SK-N-SH (cell line): Measurements from ENCODE around the gene RNF32. TPM values are rescaled to one million over a fixed set of nuclear protein-coding genes. Genes with fewer than 3 reads are reported as not detected.

Experiments used
- CTCF ChIA-PET: fragments of 300-600, 350-600 bp; formaldehyde crosslinking; extraction: SDS; loops from one replicate; lab custom pipeline; 2021; lab: Yijun Ruan, JAX
- POLR2A ChIA-PET: fragments of 350-600 bp; sonication (Branson Sonifier 250); formaldehyde crosslinking; extraction: SDS; loops from one replicate; lab custom pipeline; 2020; ENCODE audit warnings: antibody characterized with exemption, inconsistent platforms; lab: Yijun Ruan, JAX
- DNase-seq: peaks from one replicate; pipeline ENCODE4 v3.0.0; 2012
- H2AFZ ChIP-seq: fragments of 200-600 bp; sonication (generic); 2 replicates; pipeline ENCODE4 v1.8.1; 2016; ENCODE audit warnings: antibody characterized with exemption, mild to moderate bottlenecking, low read depth
- H3F3A ChIP-seq: fragments of 200-600 bp; sonication (generic); replicated peaks from 2 replicates; pipeline ENCODE3; 2016; ENCODE audit warnings: antibody characterized with exemption, mild to moderate bottlenecking; ENCODE audit not compliant: insufficient read depth
- H3K27ac ChIP-seq, 2 experiments: fragments of 200-500 bp in 1 of 2; fragments of 200-600 bp in 1 of 2; sonication (Bioruptor generic) in 1 of 2; sonication (generic), shearing (Covaris generic) in 1 of 2; 2 replicates each; pipeline versions ENCODE4 v1.5.1 to v1.6.1; 2014 to 2016; ENCODE audit warnings: low read depth in 2 of 2, inconsistent platforms in 1 of 2, low read length in 1 of 2, mild to moderate bottlenecking in 1 of 2, mixed read lengths in 1 of 2
- H3K27me3 ChIP-seq: fragments of 200-600 bp; sonication (generic), shearing (Covaris generic); 2 replicates; pipeline ENCODE4 v1.6.1; 2016; ENCODE audit warnings: mixed run types; ENCODE audit not compliant: insufficient read depth
- H3K36me3 ChIP-seq, 2 experiments: fragments of 200-500 bp in 1 of 2; fragments of 200-600 bp in 1 of 2; sonication (Bioruptor generic) in 1 of 2; sonication (generic) in 1 of 2; replicated peaks in 1 of 2; 2 replicates each; pipeline versions ENCODE3 to v1.5.1; 2014 to 2016; ENCODE audit warnings: low read length in 1 of 2, mild to moderate bottlenecking in 1 of 2; ENCODE audit not compliant: insufficient read depth in 2 of 2, control insufficient read depth in 1 of 2
- H3K4me1 ChIP-seq, 2 experiments: fragments of 200-500 bp in 1 of 2; fragments of 200-600 bp in 1 of 2; sonication (Bioruptor generic) in 1 of 2; sonication (generic), shearing (Covaris generic) in 1 of 2; 2 replicates each; pipeline versions ENCODE4 v1.5.1 to v1.6.1; 2014 to 2016; ENCODE audit warnings: low read depth in 1 of 2, low read length in 1 of 2, mixed run types in 1 of 2; ENCODE audit not compliant: insufficient read depth in 2 of 2, control insufficient read depth in 1 of 2
- H3K4me2 ChIP-seq: fragments of 200-600 bp; sonication (generic), shearing (Covaris generic); 2 replicates; pipeline ENCODE4 v1.6.1; 2017; ENCODE audit warnings: mixed run types
- H3K4me3 ChIP-seq, 2 experiments: fragments of 200-500 bp in 1 of 2; fragments of 200-600 bp in 1 of 2; sonication (Bioruptor generic) in 1 of 2; sonication (generic), shearing (Covaris generic) in 1 of 2; 2 replicates each; pipeline versions ENCODE4 v1.5.1 to v1.8.1; 2014 to 2016; ENCODE audit warnings: low read depth in 2 of 2, inconsistent platforms in 1 of 2, low read length in 1 of 2, mild to moderate bottlenecking in 1 of 2, mixed read lengths in 1 of 2, moderate library complexity in 1 of 2
- H3K79me2 ChIP-seq: fragments of 200-600 bp; sonication (generic); 2 replicates; pipeline ENCODE4 v1.8.1; 2017; ENCODE audit warnings: mild to moderate bottlenecking; ENCODE audit not compliant: insufficient read depth
- H3K9ac ChIP-seq: fragments of 200-600 bp; sonication (generic); 2 replicates; pipeline ENCODE4 v1.6.1; 2017; ENCODE audit warnings: mixed run types
- H3K9me2 ChIP-seq: fragments of 200-600 bp; sonication (generic); 2 replicates; pipeline ENCODE4 v1.6.1; 2017; ENCODE audit warnings: mixed run types
- H3K9me3 ChIP-seq: fragments of 200-600 bp; sonication (generic); 2 replicates; pipeline ENCODE4 v1.6.1; 2017; ENCODE audit warnings: mixed run types, mild to moderate bottlenecking, moderate library complexity
- H4K20me1 ChIP-seq: fragments of 200-600 bp; sonication (generic); 2 replicates; pipeline ENCODE4 v1.6.1; 2017; ENCODE audit warnings: mild to moderate bottlenecking, mixed run types; ENCODE audit not compliant: insufficient read depth
- EP300 ChIP-seq, 2 experiments: IDR thresholded peaks; 2 replicates each; pipeline versions ENCODE4 v1.4.0 to v1.6.1; 2012; ENCODE audit warnings: borderline replicate concordance in 1 of 2, low read depth in 1 of 2, low read length in 1 of 2
- JUND ChIP-seq: IDR thresholded peaks from 2 replicates; pipeline ENCODE4 v1.4.0; 2012
- MEF2A ChIP-seq: IDR thresholded peaks from 2 replicates; pipeline ENCODE4 v1.4.0; 2012; ENCODE audit warnings: low read depth, borderline replicate concordance
- MXI1 ChIP-seq: IDR thresholded peaks from 2 replicates; pipeline ENCODE4 v1.6.1; 2012; ENCODE audit warnings: mild to moderate bottlenecking, low read depth, low read length, improper control_type of control experiment
- NFIC ChIP-seq: IDR thresholded peaks from 2 replicates; pipeline ENCODE4 v1.4.0; 2012; ENCODE audit warnings: borderline replicate concordance
- NRF1 ChIP-seq: IDR thresholded peaks from 2 replicates; pipeline ENCODE4 v1.6.1; 2012; ENCODE audit warnings: low read depth, mild to moderate bottlenecking, low read length
- POLR2AphosphoS5 ChIP-seq: IDR thresholded peaks from 2 replicates; pipeline ENCODE4 v1.6.1; 2012; ENCODE audit warnings: low read depth, low read length
- RAD21 ChIP-seq: IDR thresholded peaks from 2 replicates; pipeline ENCODE4 v1.6.1; 2012; ENCODE audit warnings: mild to moderate bottlenecking, low read length
- RCOR1 ChIP-seq: fragments of 150-350 bp; IDR thresholded peaks from 2 replicates; pipeline ENCODE4 v1.6.1; 2017; ENCODE audit warnings: antibody characterized with exemption, low read length
- RFX5 ChIP-seq: IDR thresholded peaks from 2 replicates; pipeline ENCODE4 v1.6.1; 2012; ENCODE audit warnings: mild to moderate bottlenecking, improper control_type of control experiment, low read length
- SIN3A ChIP-seq: IDR thresholded peaks from 2 replicates; pipeline ENCODE4 v1.6.1; 2012; ENCODE audit warnings: low read depth, mild to moderate bottlenecking, low read length, moderate library complexity, borderline replicate concordance
- SMC3 ChIP-seq: IDR thresholded peaks from 2 replicates; pipeline ENCODE4 v1.6.1; 2012; ENCODE audit warnings: low read depth, low read length, improper control_type of control experiment
- TAF1 ChIP-seq: IDR thresholded peaks from 2 replicates; pipeline ENCODE4 v1.6.1; 2012; ENCODE audit warnings: low read depth, mild to moderate bottlenecking, low read length, moderate library complexity, borderline replicate concordance
- TCF12 ChIP-seq: IDR thresholded peaks from 2 replicates; pipeline ENCODE4 v1.4.0; 2012
- WGBS: methylation state at CpG from one replicate; pipeline ENCODE4 v1.1.6; 2017; ENCODE audit warnings: low lambda C conversion rate; 5-methylcytosine and 5-hydroxymethylcytosine counted together
- polyA plus RNA-seq, 3 experiments: library from polyadenylated mRNA; depleted of rRNA; stranded (reverse); fragments of >200 nt; gene quantifications; 2 replicates each; pipeline ENCODE4 v1.2.3, GENCODE V29; 2012
- TF ChIP-seq, protein P1 (sequence below): fragments of 150-350 bp; IDR thresholded peaks from 2 replicates; pipeline ENCODE4 v1.6.1; 2017; ENCODE audit warnings: antibody characterized with exemption, low read length, low read depth, borderline replicate concordance
- TF ChIP-seq, protein P2 (sequence below): fragments of 200-600 bp; sonication (generic); IDR thresholded peaks from 2 replicates; pipeline ENCODE4 v1.6.1; 2017; ENCODE audit warnings: antibody characterized with exemption, mild to moderate bottlenecking, moderate library complexity
- TF ChIP-seq, protein P3 (sequence below): IDR thresholded peaks from 2 replicates; pipeline ENCODE4 v1.4.0; 2012; ENCODE audit warnings: low read depth
- TF ChIP-seq, protein P4 (sequence below): IDR thresholded peaks from 2 replicates; pipeline ENCODE4 v1.4.0; 2012; ENCODE audit warnings: low read depth, borderline replicate concordance
- TF ChIP-seq, protein P5 (sequence below): fragments of 150-350 bp; IDR thresholded peaks from 2 replicates; pipeline ENCODE4 v1.6.1; 2016; ENCODE audit warnings: mild to moderate bottlenecking, low read depth, low read length
- TF ChIP-seq, protein P6 (sequence below): IDR thresholded peaks from 2 replicates; pipeline ENCODE4; 2012

RNF32 gene
- polyA plus RNA-seq, 1 of the 3 experiments (the other 2 are of a cell fraction) = 2.3 TPM

DNA sequence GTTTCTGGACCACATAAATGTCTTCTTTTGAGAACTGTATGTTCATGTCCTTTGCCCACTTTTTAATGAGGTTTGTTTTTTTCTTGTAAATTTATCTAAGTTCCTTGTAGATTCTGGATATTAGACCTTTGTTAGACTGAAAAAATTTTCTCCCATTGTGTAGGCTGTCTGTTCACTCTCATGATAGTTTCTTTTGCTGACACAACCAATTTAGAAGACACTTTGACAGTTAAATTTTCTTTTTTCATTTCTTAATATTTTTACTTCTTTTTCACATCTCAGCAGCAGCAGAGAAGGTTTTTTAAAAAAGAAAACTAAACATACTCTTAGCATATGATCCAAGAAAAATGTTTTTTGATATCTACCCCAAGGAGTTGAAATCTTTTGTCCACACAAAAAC, 61.8 kb downstream of the RNF32 start:
- H3K4me1 ChIP-seq = no peaks in the 10 kb centered on the region
- POLR2A ChIA-PET = no interaction called here
- no peak overlapping the region for H3K4me3 ChIP-seq
- H2AFZ ChIP-seq = no peak overlapping the region
- H3K9me3 ChIP-seq = 0 out of 2 replicates have a peak, but pooled peaks cover 5% of the 10 kb centered on the region
- no peak for DNase-seq
- no peaks in the 10 kb centered on the region for H3K9me2 ChIP-seq
- TF ChIP-seq RFX5 (no peak), NFIC (no peak), EP300 (IDR thresholded peaks at IDR 0.05; ENCODE audit: borderline replicate concordance in 1 of 2, low read depth in 1 of 2, low read length in 1 of 2) (no peak), JUND (no peak), RCOR1 (no peak), RAD21 (no peak)
- TF ChIP-seq, protein P1, sequence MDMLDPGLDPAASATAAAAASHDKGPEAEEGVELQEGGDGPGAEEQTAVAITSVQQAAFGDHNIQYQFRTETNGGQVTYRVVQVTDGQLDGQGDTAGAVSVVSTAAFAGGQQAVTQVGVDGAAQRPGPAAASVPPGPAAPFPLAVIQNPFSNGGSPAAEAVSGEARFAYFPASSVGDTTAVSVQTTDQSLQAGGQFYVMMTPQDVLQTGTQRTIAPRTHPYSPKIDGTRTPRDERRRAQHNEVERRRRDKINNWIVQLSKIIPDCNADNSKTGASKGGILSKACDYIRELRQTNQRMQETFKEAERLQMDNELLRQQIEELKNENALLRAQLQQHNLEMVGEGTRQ = no peak
- TF ChIP-seq, protein P2, sequence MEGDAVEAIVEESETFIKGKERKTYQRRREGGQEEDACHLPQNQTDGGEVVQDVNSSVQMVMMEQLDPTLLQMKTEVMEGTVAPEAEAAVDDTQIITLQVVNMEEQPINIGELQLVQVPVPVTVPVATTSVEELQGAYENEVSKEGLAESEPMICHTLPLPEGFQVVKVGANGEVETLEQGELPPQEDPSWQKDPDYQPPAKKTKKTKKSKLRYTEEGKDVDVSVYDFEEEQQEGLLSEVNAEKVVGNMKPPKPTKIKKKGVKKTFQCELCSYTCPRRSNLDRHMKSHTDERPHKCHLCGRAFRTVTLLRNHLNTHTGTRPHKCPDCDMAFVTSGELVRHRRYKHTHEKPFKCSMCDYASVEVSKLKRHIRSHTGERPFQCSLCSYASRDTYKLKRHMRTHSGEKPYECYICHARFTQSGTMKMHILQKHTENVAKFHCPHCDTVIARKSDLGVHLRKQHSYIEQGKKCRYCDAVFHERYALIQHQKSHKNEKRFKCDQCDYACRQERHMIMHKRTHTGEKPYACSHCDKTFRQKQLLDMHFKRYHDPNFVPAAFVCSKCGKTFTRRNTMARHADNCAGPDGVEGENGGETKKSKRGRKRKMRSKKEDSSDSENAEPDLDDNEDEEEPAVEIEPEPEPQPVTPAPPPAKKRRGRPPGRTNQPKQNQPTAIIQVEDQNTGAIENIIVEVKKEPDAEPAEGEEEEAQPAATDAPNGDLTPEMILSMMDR = no peak
- H3K79me2 ChIP-seq = no peaks in the 10 kb centered on the region
- no peak overlapping the region for H3K4me2 ChIP-seq
- H4K20me1 ChIP-seq = no peaks in the 10 kb centered on the region
- H3K27ac ChIP-seq = no peak overlapping the region
- CTCF ChIA-PET = interaction anchor here (1.0 to 1.2 kb wide), 2 partner anchors 50 to 114 kb away, joined by 3 read pairs; no protein-coding TSS in a partner anchor
- no peaks in the 10 kb centered on the region for H3F3A ChIP-seq
- no peaks in the 10 kb centered on the region for H3K27me3 ChIP-seq
- no peak overlapping the region for H3K9ac ChIP-seq
- H3K36me3 ChIP-seq = peaks cover 0 to 23% of the 10 kb centered on the region in 2 experiments

DNA sequence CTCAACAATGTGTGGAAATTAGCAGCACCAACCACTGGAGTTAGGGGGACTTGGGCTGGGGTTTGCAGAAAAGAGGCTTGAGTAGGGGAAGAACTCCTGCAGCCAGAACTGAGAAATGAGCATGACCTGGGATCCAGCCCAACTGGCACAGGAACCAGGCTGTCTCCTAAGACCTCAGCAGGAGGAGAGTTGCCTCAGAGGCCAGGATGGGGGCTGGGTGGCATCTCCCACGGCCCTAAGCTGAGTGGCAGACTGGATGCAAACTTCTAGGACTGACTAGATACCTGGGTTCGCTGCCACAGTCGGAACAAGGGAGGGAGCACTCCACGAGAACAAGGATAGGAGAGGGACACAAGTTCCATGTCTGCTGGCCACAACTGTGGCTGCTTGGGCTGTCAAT, 62.6 kb downstream of the RNF32 start:
- ChIA-PET CTCF (interaction anchor here (1.0 to 1.2 kb wide), 2 partner anchors 46 to 114 kb away, joined by 3 read pairs; no protein-coding TSS in a partner anchor), POLR2A (no interaction called here)
- Histone ChIP-seq H2AFZ (no peak overlapping the region), H3K4me1 (no peaks in the 10 kb centered on the region), H3K9me3 (no peaks in the 10 kb centered on the region), H3K4me2 (no peak overlapping the region), H3F3A (no peaks in the 10 kb centered on the region), H3K27me3 (no peaks in the 10 kb centered on the region), H3K9me2 (no peaks in the 10 kb centered on the region), H3K9ac (no peak overlapping the region), H3K79me2 (no peaks in the 10 kb centered on the region), H4K20me1 (no peaks in the 10 kb centered on the region), H3K36me3 (peaks cover 0 to 23% of the 10 kb centered on the region in 2 experiments), H3K4me3 (no peak overlapping the region), H3K27ac (no peak overlapping the region)
- 81% methylated on average over 2 of the region's 4 CpGs for WGBS
- no peak for TF ChIP-seq SMC3
- no peak for TF ChIP-seq TAF1
- no peak for TF ChIP-seq SIN3A
- TF ChIP-seq, protein P3, sequence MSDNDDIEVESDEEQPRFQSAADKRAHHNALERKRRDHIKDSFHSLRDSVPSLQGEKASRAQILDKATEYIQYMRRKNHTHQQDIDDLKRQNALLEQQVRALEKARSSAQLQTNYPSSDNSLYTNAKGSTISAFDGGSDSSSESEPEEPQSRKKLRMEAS = no peak
- no peak for TF ChIP-seq MXI1
- TF ChIP-seq EP300 (IDR thresholded peaks at IDR 0.05; ENCODE audit: borderline replicate concordance in 1 of 2, low read depth in 1 of 2, low read length in 1 of 2) = no peak
- no peak for TF ChIP-seq RAD21
- no peak for TF ChIP-seq TCF12
- no peak for TF ChIP-seq RCOR1
- TF ChIP-seq MEF2A = no peak
- TF ChIP-seq POLR2AphosphoS5 = no peak
- TF ChIP-seq, protein P4, sequence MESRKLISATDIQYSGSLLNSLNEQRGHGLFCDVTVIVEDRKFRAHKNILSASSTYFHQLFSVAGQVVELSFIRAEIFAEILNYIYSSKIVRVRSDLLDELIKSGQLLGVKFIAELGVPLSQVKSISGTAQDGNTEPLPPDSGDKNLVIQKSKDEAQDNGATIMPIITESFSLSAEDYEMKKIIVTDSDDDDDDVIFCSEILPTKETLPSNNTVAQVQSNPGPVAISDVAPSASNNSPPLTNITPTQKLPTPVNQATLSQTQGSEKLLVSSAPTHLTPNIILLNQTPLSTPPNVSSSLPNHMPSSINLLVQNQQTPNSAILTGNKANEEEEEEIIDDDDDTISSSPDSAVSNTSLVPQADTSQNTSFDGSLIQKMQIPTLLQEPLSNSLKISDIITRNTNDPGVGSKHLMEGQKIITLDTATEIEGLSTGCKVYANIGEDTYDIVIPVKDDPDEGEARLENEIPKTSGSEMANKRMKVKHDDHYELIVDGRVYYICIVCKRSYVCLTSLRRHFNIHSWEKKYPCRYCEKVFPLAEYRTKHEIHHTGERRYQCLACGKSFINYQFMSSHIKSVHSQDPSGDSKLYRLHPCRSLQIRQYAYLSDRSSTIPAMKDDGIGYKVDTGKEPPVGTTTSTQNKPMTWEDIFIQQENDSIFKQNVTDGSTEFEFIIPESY = no peak
- no peak for TF ChIP-seq NRF1
- TF ChIP-seq, protein P5, sequence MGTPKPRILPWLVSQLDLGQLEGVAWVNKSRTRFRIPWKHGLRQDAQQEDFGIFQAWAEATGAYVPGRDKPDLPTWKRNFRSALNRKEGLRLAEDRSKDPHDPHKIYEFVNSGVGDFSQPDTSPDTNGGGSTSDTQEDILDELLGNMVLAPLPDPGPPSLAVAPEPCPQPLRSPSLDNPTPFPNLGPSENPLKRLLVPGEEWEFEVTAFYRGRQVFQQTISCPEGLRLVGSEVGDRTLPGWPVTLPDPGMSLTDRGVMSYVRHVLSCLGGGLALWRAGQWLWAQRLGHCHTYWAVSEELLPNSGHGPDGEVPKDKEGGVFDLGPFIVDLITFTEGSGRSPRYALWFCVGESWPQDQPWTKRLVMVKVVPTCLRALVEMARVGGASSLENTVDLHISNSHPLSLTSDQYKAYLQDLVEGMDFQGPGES = no peak
- no peak for TF ChIP-seq RFX5
- TF ChIP-seq, protein P6, sequence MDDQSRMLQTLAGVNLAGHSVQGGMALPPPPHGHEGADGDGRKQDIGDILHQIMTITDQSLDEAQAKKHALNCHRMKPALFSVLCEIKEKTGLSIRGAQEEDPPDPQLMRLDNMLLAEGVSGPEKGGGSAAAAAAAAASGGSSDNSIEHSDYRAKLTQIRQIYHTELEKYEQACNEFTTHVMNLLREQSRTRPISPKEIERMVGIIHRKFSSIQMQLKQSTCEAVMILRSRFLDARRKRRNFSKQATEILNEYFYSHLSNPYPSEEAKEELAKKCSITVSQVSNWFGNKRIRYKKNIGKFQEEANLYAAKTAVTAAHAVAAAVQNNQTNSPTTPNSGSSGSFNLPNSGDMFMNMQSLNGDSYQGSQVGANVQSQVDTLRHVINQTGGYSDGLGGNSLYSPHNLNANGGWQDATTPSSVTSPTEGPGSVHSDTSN = no peak
- no peak for DNase-seq
